NCI-H146 treated with DMSO at 0.1 percent for 48 hours (cell line): Measurements from ENCODE around the gene NEMP2.
"Not testable (repeated sequence)": the region's sequence is repeated elsewhere in the genome, so short reads cannot be mapped to it uniquely, and the experiment has no call there.

Experiments
- DNase-seq: peaks from one replicate; lab custom pipeline; 2025; ENCODE audit not compliant: unreplicated experiment; lab: John Stamatoyannopoulos, UW

NEMP2 gene

DNA sequence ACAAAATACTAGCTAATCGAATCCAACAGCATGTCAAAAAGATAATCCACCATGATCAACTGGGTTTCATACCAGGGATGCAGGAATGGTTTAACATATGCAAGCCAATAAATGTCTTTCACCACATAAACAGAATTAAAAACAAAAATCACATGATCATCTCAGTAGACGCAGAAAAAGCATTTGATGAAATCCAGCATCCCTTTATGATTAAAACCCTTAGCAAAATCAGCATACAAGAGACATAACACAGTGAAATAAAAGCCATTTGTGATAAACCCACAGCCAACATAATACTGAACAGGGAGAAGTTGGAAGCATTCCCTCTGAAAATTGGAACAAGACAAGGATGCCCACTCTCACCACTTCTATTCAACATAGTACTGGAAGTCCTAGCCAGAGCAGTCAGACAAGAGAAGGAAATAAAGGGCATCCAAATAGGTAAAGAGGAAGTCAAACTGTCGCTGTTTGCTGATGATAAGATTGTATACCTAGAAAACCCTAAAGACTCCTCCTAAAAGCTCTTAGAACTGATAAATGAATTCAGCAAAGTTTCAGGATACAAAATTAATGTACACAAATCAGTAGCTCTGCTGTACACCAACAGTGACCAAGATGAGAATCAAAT, 39.8 kb downstream of the NEMP2 start:
- not testable (repeated sequence) for DNase-seq

DNA sequence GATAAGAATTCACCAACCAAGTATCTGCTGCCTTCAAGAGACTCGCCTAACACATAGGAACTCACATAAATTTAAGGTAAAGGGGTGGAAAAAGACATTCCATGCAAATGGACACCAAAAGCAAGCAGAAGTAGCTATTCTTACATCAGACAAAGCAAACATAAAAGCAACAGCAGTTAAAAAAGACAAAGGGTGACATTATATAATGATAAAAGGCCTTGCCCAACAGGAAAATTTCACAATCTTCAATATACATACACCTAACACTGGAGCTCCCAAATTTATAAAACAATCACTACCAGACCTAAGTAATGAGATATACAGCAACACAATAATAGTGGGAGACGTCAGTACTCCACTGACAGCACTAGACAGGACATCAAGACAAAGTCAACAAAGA, 41.4 kb downstream of the NEMP2 start:
- DNase-seq, result no peak

DNA sequence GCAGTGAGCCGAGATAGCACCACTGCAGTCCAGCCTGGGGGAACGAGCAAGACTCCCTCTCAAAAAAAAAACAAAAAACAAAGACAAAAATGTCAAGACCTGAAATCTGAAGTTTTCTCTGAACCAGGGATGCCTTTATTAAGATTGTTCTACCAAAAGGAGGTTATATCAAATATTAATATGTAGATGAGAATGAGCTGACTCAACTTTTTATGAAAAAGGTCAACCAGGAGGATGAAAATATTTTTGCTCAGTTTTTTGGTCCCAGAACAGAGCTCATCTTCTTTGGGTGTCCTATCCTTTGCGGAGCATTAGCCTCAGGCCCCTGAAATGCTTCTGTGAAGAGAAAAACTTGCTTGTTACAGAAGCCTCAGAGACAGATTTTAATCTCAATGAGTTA, 44.0 kb downstream of the NEMP2 start:
- DNase-seq, result no peak

DNA sequence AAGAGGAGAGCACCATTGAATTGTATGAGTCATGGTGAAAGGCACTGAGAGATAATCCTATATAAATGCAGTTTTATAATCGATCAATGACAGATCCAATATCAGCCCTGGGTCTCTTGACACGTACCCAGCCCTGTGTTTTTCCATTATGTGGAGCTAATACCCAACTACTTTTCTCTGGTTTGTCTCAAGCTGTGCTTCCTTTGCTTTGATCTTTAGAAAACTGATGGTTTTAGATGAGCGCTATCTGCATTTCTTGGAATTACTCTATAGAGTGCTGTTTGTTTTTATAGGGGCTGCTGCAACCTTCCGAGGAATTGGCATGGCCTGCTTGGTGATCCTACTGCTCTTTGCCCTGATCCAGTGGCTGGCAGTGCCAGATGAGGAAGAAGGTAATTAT, 45.0 kb downstream of the NEMP2 start:
- no peak for DNase-seq

DNA sequence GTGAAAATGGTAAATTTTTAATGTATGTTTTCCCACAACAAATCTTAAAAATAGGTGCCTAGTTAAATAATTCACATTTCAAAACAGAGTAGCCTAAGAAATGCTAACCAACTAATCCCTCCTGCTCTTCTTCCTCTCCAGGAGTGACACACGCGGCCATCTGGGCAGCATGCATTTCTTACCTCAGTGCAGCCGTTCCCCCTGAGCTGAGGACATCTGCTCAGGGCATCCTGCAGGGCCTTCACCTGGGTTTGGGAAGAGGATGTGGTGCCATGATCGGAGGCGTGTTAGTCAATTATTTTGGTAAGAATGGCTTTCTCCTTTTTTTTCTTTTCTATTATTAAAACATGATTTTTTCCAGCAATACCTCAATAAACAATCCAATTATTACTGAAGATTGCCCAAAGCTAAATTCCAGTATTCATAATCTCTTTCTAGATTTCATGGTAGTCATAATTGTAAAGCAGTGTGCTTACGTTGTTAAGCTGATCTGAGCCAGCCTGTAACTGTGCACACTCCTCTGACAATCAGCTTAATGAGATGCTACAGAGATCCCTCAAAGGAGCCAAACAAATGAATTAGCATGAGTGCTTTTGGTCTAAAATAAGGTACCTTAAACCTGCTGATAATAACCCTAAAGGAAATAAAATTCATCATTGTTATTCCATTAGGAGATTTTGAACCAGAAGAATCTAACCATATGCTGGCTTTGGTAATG, 45.8 kb downstream of the NEMP2 start:
- DNase-seq, result no peak

DNA sequence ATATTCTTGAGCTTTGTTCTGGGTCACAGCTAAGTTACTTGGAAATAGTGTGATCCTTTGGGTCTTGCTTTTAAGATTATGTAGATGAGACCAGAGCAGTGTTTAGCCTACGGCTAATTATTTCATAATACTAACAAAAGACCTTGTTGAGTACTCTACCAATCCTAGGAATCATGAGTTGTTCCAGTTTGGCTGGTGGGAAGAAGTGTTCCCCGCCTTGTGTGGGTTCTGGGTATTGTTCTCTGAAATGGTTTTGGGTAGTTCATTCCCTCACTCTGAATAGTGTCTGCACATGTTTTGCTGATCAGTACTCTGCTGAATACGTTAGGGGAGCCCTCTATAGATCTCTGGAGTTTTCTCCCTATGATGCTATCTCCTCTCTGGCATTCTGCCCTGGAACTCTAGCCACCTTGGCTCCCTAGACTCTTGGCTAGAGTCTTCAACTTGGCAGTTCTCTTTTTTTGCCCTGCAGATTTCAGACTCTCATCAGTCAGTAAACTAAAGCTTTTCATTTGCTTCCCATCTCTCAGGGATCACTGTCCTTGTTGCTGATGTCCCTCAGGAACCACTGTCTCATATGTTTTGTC, 48.4 kb downstream of the NEMP2 start:
- DNase-seq, result no peak

DNA sequence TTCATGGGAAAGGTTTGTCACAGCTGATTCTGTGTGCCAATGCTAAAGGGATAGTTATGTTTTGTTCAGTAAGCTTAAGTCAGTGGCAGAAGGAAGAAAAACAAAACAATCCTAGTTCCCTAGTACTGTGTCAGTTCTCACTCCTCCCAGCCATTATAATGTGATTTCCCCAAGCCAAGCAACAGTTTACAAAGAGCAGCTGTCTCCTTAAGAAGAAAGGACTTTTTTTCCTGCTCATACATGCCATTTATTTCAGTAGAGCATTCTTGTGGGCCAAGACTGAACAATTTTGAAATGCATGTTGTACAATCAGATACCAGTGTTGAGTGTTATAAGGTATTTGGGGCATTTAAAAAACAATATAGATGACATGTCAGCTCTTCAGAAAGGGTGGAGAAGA, 52.1 kb downstream of the NEMP2 start:
- no peak for DNase-seq

DNA sequence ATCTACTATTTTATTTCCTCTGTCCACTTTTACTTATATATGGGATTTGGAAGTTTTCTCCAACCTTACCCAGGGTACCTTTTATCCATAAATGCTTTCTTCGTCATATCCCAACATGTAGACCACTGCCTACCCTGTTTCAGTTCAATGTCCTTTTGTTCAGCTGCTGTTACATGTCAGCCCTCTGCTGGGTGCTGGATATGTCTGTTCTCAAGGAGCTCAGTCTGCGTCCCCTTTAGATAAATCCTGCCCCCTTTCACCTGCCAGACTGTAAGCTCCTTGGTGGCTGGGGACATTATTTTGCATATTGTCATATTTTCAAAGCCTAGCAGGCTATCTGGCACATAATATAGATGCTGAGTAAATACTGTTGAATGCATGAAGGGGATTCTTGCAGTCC, 53.2 kb downstream of the NEMP2 start:
- no peak for DNase-seq

DNA sequence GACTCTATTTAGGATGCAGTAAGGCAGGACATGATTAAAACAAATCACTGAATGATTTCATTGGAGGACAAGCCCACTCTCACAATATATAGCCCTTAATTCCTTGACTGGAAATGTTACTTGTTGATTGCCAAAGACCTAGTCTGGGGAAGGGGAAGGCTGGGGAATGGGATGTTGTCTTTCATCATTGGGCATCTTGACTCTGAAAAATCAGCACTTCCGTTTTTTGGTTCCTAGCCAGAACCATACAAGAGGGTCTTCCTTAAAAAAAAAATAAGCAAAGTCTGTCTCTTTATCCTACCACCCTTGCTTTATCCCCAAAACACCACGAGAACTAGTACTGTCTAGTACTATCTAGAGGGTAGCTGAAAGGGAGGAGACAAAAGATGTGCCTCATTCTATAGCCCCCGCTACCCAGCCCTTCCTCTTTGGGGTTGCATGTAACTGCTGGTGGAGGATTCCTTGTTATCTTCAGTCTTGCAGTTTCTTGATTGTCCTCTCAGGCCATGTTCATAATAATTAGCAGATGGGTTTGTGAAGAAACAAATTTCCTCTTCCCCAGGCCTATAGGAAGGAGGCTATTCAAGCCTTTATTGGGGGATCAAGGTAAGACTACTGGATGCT, 55.8 kb downstream of the NEMP2 start:
- DNase-seq, result no peak

DNA sequence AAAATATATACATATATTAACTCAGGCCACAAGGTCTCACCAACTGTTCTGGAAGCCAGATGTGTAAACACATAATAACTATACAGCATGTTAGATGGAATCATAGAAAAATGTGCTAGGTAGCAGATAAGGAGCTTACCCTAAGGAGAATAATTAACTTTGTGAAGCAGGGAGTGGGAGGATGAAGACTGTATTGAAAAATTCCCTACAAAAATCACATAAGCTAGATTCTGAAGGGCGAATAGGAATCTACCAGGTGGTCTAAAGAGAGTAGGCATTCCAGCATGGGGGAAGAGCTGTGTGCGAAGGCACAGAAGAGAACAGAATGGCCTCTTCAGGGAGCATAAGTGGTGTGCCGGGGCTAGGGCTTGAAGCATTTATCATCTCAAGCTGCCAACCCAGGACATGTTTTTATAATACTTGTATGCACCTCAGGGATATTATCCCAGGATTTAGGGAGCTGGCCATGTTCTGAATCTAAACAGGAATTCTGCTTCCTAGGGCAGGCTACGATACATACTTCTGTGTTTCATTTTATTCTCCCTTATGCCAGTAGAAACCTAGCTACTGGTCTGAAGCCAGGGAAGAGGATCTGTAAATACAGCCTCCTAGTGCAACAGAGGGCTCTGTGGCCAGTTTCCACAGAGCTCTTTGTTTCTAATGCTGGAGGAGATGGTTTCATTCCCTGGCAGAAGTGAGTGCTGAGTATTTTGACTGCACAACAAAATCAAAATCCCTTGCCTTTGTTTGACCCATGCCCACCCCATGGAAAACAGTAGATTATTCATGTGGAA, 56.7 kb downstream of the NEMP2 start:
- no peak for DNase-seq

DNA sequence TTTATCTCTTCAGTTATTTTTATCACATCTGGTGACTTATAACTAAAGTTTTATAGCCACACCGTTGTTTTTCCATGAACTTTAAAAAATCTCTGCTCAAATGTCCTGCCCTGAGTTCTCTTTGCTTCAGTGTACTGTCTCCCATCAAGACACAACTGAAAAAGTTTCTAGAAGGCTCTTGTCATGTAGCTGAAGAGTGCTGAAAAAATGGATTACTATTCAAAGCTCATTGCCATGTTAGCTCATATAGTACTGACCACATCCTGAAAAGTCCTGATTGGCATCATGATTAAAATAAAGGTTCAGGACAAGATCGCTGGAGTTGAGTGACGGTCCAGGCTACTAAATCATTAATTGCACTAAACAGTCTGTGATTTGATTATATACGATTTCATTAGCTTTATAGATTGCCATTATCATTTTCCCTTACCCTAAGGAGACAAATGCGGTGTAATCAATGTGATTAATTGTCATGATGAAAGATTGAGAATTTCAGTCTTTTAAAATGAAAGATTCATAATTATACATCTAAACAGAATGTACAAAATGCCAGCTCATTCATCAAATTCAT, 64.2 kb downstream of the NEMP2 start:
- DNase-seq, result no peak

DNA sequence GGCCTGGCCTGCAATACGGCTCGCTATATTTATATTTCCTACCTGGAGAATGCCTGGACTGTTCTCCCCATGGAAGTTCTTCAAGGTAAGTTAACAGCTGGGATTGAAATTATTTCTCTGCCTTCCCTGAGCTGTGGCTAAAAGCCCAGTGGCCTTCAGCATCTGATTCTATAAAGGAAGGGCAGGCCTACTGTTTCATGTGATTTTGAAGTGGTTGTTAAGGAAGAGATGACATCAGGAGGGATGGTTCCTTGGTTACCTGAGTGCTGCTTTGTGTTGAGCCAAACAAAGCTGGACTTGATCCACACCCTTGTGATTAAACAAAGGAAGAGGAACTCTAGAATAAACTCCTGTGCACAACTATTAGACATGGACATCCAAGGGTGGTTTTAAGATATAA, 64.8 kb downstream of the NEMP2 start:
- DNase-seq, result peak; percentile 88

DNA sequence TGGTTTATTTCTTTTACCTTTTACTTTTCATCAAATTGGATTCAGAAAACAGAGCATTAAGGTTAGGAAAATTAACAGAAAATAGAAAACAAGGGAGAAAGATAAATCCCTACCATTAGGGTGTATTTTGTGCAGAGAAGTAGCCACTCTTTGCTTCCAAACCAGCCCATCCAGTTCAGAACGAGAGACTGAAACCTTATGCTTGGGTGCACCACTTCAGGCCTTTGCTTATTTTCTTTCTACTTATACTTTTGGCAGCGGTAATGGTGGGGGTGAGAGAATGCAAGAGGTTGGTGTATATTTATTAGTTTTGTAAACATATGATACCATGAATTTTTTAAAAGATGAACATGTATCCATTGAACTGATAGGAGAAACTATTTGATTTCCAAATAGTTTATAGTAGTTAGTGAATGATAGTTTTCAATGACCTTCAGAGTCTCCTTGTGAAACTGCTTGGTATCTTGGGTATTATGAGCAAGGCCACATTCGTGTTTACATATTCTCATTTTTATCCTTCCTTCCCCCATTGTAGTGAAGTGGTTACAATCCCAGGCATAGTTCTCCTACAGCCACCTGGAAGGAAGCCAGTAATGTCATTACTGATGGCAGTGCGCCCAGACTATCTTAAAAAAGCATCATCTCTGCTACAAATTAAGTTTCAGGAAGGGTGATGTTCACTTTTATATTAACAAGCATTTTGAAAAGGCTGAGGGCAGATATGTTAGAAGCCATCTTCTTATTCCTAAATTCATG, 65.5 kb downstream of the NEMP2 start:
- peak; percentile 62 for DNase-seq

DNA sequence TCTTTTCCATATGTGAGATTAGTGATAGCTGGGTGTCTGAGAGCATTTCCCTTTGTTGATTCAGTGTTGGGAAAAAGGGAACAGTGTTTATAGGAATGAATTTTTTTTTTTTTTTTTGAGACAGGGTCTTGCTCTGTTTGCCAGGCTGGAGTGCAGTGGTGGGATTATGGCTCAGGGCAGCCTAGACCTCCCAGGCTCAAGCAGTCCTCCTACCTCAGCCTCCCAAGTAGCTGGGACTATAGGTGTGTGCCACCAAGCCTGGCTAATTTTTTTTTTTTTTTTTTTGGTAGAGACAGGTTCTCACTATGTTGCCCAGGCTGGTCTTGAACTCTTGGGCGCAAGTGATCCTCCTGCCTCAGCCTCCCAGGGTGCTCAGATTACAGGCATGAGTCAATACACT, 66.2 kb downstream of the NEMP2 start:
- DNase-seq, result not testable (repeated sequence)

DNA sequence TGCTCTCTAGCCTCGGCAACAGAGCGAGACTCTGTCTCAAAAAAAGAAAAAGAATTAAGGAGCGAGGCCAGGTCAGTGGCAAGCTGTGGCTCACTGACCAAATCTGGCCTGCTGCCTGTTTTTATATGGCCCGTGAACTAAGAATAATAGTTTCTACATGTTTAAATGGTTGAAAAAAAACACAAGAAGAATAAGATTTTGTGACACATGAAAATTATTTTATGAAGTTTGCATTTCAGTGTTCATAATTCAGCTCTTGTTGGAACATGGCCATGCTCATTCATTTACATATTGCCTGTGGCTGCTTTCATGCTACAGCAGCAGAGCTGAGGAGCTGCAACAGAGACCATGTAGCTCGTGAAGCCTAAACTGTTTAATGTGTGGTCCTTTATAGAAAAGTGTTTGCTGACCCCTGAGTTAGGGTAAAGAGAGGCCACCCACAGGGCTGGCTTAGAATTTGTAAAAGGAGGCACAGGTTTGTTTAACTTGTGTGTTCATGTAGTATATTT, 66.9 kb downstream of the NEMP2 start:
- DNase-seq, result peak; percentile 45

DNA sequence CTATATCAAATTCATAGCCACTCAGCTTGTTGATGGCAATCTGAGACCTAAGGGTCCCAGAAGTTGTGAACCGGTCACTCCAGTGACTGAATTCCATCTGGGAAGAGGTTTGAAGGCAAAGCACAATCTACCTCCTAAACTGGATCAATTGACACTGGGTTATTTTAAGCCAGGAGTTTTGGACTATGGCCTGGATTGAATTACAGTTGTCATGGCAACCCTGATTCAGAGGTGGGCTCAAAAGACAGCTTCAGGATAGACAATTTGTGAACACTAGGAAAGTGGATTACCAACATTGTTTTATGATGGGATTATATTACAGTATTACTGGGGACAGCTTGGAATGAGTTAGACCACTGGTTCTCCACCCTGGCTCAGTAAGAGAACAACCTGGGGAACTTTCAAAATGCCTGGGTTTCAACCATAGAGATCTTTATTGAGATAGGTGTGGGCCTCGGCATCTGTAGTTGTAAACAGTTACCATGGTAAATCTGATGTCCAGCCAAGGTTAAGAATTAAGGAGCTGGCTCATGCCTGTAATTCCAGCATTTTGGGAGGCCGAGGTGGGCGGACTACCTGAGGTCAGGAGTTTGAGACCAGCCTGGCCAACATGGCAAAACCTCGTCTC, 67.6 kb downstream of the NEMP2 start:
- DNase-seq, result peak; percentile 76

DNA sequence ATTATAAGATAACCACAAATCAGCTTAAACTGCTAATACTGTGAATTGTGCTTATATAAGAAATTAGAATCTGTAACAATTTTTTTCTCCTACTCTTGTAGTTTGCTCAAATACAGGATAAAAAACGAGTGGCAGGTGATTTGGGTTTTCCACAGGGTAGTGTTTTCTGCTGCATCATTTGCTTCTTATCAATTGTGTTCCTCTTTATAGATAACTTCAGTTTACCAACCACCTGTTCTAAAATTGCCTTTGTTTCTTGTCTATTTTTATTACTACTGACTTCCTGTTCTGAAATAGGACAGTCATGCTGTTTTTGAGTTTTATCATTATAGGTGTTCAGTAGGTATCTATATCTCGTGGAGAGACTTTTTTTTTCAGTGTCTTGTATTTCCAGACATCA, 69.5 kb downstream of the NEMP2 start:
- no peak for DNase-seq

DNA sequence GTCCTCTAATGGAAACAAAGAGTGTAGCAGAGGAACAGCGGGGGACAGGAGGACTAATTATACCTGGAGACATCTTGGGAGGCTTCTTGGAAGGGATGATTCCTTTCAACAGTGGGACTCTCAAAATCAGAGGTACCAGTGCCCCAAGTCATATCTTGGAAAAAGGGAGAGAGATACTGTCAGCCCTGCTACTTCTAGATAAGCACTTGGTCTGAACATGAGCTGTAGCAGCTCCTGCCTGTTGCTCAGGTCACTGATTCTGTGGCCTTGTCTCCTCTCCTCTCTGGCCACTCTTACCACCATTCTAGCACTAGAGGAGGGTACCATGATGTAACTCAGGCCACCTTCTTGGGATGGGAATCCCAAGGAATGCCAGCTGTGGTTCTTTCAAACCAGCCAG, 71.9 kb downstream of the NEMP2 start:
- no peak for DNase-seq

DNA sequence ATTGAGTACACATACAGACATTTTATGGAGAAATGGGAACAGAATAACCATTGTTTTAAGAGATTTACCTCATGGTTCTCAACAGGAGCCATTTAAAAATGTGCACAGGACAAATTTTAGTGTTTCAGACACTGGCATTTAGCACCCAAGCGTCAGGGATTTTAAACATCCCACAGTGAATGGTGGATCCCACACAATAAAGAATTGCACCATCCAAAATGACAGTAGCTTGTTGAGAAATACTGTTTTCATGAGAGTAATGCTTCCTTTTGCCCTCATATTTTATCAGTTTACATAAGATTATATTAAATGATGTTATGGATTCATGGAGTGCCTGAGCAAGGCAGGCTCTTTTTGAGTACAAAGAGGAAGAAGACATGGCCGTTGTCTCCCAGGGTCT, 72.3 kb downstream of the NEMP2 start:
- no peak for DNase-seq

DNA sequence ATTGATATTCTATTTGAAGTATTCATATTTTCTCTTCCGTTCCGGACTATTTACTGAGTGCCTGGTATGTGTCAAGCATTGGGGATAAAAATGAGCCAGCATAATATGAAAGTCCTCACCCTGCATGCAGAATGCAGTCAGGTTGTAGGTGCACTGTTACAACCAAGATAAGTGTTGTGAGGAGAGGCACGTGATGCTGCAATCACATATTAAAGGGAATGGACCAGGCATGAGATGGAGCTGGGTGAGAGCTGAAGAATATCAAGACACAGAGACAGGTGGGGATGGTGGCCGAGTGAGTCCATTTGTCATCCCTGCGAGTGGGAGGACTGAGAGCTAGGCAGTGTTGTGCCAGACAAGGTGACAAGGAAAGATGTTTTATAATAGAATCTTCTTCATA, 74.0 kb downstream of the NEMP2 start:
- no peak for DNase-seq
